ENCODE data around the gene PCBP4. TPM values are rescaled to one million over a fixed set of nuclear protein-coding genes. Genes with fewer than 3 reads are reported as not detected.

PCBP4 gene
- total RNA-seq, 1 experiment from 2014 or later: 45.8 TPM

DNA sequence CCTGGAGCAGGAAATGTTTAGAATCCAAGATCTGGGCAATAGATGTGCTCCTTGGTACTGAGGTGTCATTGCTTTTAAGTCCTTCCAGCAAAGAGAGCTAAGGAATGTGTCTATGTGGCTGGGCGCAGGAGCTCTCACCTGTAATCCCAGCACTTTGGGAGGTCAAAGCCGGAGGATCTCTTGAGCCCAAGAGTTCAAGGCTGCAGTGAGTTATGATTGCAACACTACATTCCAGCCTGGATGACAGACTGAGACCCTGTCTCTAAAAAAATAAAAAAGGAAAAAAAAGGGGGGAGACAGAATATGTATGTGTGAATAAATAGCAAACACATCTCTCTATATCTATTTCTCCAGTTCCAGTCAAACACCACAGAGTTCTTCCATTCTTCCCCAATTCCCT is 16.4 kb downstream of the PCBP4 start:
- POLR2A ChIA-PET (ENCODE audit: unreplicated experiment): no interaction called here
- no peaks in the 10 kb centered on the region for H3K36me3 ChIP-seq (ENCODE audit: low read depth, low read length)

DNA sequence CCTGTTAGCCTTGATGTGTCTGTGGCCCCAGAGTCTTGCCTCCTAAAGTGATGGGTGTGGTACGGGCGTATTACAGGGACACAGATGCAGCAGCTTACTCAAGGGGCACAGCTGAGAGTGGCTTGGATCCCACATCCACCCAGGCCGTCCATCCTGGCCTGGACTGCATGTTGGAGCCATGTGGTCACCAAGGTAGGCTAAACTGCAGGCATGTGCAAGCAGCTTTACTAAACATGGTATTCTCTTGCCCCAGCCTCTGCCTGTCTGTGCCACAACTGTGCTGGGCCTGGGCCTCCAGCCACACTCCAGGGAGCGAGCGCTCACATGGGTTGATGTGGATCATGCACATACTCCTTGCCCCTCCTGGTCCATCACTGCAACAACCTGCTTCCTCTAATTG is 18.1 kb downstream of the PCBP4 start:
- intact Hi-C loops (cut with micrococcal nuclease): no loop called here
- CTCF ChIA-PET: no interaction called here
- no peak for ATAC-seq

More for the DNA sequence above, 16.4 kb downstream of the PCBP4 start:
- Histone ChIP-seq H2AFZ (ENCODE audit: low read length) (no peak overlapping the region), H3K27ac (ENCODE audit: low read length) (no peak overlapping the region), H3K79me2 (ENCODE audit: low read length) (no peaks in the 10 kb centered on the region), H3K4me2 (ENCODE audit: low read length) (no peak overlapping the region), H4K20me1 (ENCODE audit: low read length) (no peaks in the 10 kb centered on the region), H3K27me3 (ENCODE audit: low read length) (no peaks in the 10 kb centered on the region), H3K4me3 (ENCODE audit: low read length) (no peak overlapping the region), H3K9me2 (replicated peaks; ENCODE audit: low read length) (no peaks in the 10 kb centered on the region), H3K4me1 (ENCODE audit: insufficient read depth, low read length) (0 out of 2 replicates have a peak, but pooled peaks cover 6% of the 10 kb centered on the region), H3K9me3 (ENCODE audit: low read length) (no peaks in the 10 kb centered on the region), H3F3A (ENCODE audit: low read length, unreplicated experiment) (no peaks in the 10 kb centered on the region), H3K9ac (ENCODE audit: low read length) (no peak overlapping the region)
- ATAC-seq (no peak), DNase-seq (no peak)
- TF ChIP-seq, protein P1, sequence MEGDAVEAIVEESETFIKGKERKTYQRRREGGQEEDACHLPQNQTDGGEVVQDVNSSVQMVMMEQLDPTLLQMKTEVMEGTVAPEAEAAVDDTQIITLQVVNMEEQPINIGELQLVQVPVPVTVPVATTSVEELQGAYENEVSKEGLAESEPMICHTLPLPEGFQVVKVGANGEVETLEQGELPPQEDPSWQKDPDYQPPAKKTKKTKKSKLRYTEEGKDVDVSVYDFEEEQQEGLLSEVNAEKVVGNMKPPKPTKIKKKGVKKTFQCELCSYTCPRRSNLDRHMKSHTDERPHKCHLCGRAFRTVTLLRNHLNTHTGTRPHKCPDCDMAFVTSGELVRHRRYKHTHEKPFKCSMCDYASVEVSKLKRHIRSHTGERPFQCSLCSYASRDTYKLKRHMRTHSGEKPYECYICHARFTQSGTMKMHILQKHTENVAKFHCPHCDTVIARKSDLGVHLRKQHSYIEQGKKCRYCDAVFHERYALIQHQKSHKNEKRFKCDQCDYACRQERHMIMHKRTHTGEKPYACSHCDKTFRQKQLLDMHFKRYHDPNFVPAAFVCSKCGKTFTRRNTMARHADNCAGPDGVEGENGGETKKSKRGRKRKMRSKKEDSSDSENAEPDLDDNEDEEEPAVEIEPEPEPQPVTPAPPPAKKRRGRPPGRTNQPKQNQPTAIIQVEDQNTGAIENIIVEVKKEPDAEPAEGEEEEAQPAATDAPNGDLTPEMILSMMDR (conservative IDR thresholded peaks at IDR 0.05; ENCODE audit: low read depth, low read length): no peak
- TF ChIP-seq EZH2phosphoT487 (IDR thresholded peaks at IDR 0.05; ENCODE audit: borderline replicate concordance, low read length): no peak
- no peak for TF ChIP-seq EZH2 (IDR thresholded peaks at IDR 0.05; ENCODE audit: low read length, unreplicated experiment)
- BruUV-seq (replicated peaks): no TSS peak
- CTCF ChIA-PET: no interaction called here
- intact Hi-C loops (cut with micrococcal nuclease): no loop called here

DNA sequence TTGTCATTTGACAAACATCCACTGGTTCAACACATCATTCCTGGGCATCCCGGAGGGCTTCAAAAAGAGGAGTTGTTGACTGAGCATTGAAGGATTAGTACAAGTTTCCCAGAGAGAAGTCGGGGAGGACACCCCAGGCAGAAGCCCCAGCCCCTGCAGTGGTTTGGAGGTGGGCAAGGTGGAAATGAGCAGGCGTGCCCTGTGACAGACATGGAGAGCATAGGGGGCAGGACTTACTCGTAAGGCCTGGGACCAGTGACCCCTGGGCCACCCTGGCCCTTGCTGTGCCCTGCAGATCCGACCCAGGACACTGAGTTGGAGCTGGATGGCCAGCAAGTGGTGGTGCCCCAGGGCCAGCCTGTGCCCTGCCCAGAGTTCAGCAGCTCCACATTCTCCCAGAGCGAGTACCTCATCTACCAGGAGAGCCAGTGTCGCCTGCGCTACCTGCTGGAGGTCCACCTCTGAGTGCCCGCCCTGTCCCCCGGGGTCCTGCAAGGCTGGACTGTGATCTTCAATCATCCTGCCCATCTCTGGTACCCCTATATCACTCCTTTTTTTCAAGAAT is 19.2 kb downstream of the PCBP4 start:
- POLR2A ChIA-PET (ENCODE audit: unreplicated experiment): interaction anchor here (0.7 kb wide), 1 partner anchor 563 kb away, joined by 3 read pairs; the partner anchor contains the start of gene MANF
- Histone ChIP-seq H2AFZ (ENCODE audit: low read length) (no peak overlapping the region), H3K4me3 (ENCODE audit: low read length) (no peak overlapping the region), H3K4me1 (ENCODE audit: insufficient read depth, low read length) (peaks cover 6% of the 10 kb centered on the region), H3K27ac (ENCODE audit: low read length) (no peak overlapping the region), H3F3A (ENCODE audit: low read length, unreplicated experiment) (no peaks in the 10 kb centered on the region), H3K9me2 (replicated peaks; ENCODE audit: low read length) (no peaks in the 10 kb centered on the region), H3K9me3 (ENCODE audit: low read length) (no peaks in the 10 kb centered on the region), H3K27me3 (ENCODE audit: low read length) (no peaks in the 10 kb centered on the region), H4K20me1 (ENCODE audit: low read length) (no peaks in the 10 kb centered on the region), H3K9ac (ENCODE audit: low read length) (no peak overlapping the region), H3K4me2 (ENCODE audit: low read length) (no peak overlapping the region), H3K79me2 (ENCODE audit: low read length) (no peaks in the 10 kb centered on the region), H3K36me3 (ENCODE audit: low read depth, low read length) (no peaks in the 10 kb centered on the region)
- TF ChIP-seq EZH2 (IDR thresholded peaks at IDR 0.05; ENCODE audit: low read length, unreplicated experiment): no peak
- no peak for TF ChIP-seq EZH2phosphoT487 (IDR thresholded peaks at IDR 0.05; ENCODE audit: borderline replicate concordance, low read length)
- TF ChIP-seq, protein P1 (conservative IDR thresholded peaks at IDR 0.05; ENCODE audit: low read depth, low read length): no peak
- intact Hi-C loops (cut with micrococcal nuclease): no loop called here
- CTCF ChIA-PET: no interaction called here
- DNase-seq (no peak), ATAC-seq (no peak)
- no TSS peak for BruUV-seq (replicated peaks)

More for the DNA sequence above, 18.1 kb downstream of the PCBP4 start:
- TF ChIP-seq EZH2 (IDR thresholded peaks at IDR 0.05; ENCODE audit: low read length, unreplicated experiment) (no peak), EZH2phosphoT487 (IDR thresholded peaks at IDR 0.05; ENCODE audit: borderline replicate concordance, low read length) (no peak)
- TF ChIP-seq, protein P1 (conservative IDR thresholded peaks at IDR 0.05; ENCODE audit: low read depth, low read length): no peak
- no peaks in the 10 kb centered on the region for H3K9me2 ChIP-seq (replicated peaks; ENCODE audit: low read length)
- no peak overlapping the region for H2AFZ ChIP-seq (ENCODE audit: low read length)
- no peak overlapping the region for H3K27ac ChIP-seq (ENCODE audit: low read length)
- no TSS peak for BruUV-seq (replicated peaks)
- H4K20me1 ChIP-seq (ENCODE audit: low read length): no peaks in the 10 kb centered on the region
- H3K79me2 ChIP-seq (ENCODE audit: low read length): no peaks in the 10 kb centered on the region
- no peak for DNase-seq
- H3K4me3 ChIP-seq (ENCODE audit: low read length): no peak overlapping the region
- POLR2A ChIA-PET (ENCODE audit: unreplicated experiment): no interaction called here
- H3K9me3 ChIP-seq (ENCODE audit: low read length): no peaks in the 10 kb centered on the region
- H3K9ac ChIP-seq (ENCODE audit: low read length): no peak overlapping the region
- H3K4me2 ChIP-seq (ENCODE audit: low read length): no peak overlapping the region
- H3K27me3 ChIP-seq (ENCODE audit: low read length): no peaks in the 10 kb centered on the region
- H3K4me1 ChIP-seq (ENCODE audit: insufficient read depth, low read length): 0 out of 2 replicates have a peak, but pooled peaks cover 6% of the 10 kb centered on the region
- no peaks in the 10 kb centered on the region for H3F3A ChIP-seq (ENCODE audit: low read length, unreplicated experiment)
- no peaks in the 10 kb centered on the region for H3K36me3 ChIP-seq (ENCODE audit: low read depth, low read length)

Measured in PC-3 (cell line).